ENCODE data around the gene ACSL4. TPM values are rescaled to one million over a fixed set of nuclear protein-coding genes. Genes with fewer than 3 reads are reported as not detected.
"Not testable (repeated sequence)": the region's sequence is repeated elsewhere in the genome, so short reads cannot be mapped to it uniquely, and the experiment has no call there.

The ACSL4 gene
- total RNA-seq, 1 experiment from 2014 or later: 36.5 TPM

DNA sequence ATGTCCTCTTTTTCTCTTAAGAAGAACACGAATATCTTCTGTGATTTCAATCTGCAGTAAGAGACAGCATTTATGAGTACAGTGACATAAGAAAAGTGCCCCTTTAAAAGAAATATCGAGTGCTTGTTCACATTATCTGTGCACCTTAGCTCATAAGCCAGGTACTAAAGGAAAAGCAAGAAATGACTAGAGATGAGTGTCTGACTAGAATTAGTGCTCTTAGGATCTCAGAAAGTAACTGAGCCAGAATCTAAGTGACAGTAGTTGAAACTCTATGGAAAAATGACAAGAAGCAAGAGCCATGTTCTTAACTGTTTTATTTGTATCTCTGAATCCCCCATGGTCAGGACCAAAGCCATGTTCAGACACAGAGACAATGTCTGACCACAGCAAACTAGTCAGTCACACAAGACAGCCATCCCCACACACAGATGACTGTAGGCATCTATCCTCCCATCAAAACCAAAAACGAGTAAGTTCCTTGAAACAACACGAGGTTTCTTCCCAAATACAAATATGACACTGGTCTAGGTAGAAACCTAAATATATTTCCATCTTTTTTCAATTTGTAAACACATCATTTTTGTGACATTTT lies 36.8 kb downstream of the ACSL4 start:
- H3K36me3 ChIP-seq: no peaks in the 10 kb centered on the region
- H3K4me3 ChIP-seq: no peak overlapping the region
- DNase-seq: no peak
- H3K27me3 ChIP-seq: no peaks in the 10 kb centered on the region
- H3K9me3 ChIP-seq: no peaks in the 10 kb centered on the region

DNA sequence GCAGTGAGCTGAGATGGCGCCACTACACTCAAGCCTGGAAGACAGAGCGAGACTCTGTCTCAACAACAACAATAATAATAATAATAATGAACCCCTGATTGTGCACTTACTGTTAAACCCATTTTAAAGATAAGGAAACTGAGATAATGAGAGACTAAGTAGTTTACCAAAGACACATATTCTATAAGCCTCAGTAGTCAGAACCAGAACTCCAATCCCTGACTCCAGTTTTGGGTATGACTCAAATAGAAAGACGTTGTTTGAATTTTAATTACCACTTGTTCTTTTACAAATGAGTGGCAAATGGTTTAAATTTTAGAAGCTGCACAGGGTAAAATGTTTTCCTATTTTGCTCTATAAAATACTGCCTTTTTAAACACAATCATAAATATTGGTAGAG lies 37.4 kb downstream of the ACSL4 start:
- DNase-seq: no peak
- no peaks in the 10 kb centered on the region for H3K36me3 ChIP-seq
- no peaks in the 10 kb centered on the region for H3K27me3 ChIP-seq
- no peaks in the 10 kb centered on the region for H3K9me3 ChIP-seq
- H3K4me3 ChIP-seq: no peak overlapping the region

DNA sequence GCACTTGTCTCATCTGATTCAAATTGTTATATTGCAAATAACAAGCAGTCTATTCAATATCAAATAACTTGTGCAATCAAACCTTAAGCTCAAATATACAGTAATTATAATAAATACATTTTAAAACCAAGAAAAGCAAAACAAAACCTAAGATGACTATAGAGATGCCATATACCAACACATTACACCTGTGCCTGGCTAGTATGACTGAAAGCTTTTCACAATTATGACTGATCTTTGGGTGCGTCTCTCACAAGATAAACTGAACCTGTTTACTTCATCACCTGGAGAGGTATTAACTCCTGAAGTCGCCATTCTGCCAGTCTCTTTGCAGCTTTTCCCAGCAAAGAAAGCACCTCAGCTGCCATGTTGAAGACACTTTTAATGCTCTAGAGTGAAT lies 41.3 kb downstream of the ACSL4 start:
- no peak overlapping the region for H3K4me3 ChIP-seq
- no peaks in the 10 kb centered on the region for H3K9me3 ChIP-seq
- no peaks in the 10 kb centered on the region for H3K36me3 ChIP-seq
- DNase-seq: no peak
- H3K27me3 ChIP-seq: no peaks in the 10 kb centered on the region

DNA sequence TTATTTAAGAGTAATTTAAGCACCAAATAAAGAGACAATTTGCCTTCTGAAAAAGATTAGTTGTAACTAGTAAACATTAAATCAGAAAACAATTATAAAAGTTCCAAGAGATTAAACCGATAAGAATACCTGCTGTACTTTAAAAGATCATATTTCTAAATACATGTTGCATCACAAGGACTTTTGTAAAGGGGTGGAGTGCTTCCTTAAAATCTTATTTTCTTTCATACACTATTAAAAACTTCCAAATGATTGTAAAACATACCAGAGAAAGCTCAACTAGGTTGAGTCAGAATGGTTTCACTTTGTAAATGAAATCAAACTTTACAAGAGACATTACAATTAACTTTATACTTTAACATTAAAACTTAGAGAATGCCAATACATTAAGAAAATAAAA lies 41.8 kb downstream of the ACSL4 start:
- no peaks in the 10 kb centered on the region for H3K27me3 ChIP-seq
- no peaks in the 10 kb centered on the region for H3K36me3 ChIP-seq
- H3K4me3 ChIP-seq: no peak overlapping the region
- H3K9me3 ChIP-seq: no peaks in the 10 kb centered on the region
- DNase-seq: no peak

DNA sequence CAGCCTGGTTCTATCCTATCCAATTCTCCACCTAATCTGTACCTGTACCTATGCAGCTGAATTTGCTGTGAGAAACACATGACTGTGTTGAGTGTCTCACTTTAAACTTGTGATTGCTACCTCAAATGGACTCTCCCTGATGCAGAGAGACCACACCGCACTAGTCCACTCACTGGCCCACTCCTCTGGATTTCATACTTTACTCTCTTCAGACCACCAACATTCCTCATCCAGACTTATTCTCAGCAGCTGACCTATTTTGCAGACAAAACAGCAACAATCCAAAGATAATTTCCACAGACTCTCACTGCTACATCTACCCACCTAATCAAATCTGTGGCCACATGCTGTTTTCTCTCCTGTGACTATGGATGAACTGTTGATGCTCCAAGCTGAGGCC lies 45.2 kb downstream of the ACSL4 start:
- Histone ChIP-seq H3K27me3 (no peaks in the 10 kb centered on the region), H3K9me3 (no peaks in the 10 kb centered on the region), H3K4me3 (no peak overlapping the region), H3K36me3 (no peaks in the 10 kb centered on the region; the same call in 1 of the 2 replicates)
- DNase-seq: no peak

DNA sequence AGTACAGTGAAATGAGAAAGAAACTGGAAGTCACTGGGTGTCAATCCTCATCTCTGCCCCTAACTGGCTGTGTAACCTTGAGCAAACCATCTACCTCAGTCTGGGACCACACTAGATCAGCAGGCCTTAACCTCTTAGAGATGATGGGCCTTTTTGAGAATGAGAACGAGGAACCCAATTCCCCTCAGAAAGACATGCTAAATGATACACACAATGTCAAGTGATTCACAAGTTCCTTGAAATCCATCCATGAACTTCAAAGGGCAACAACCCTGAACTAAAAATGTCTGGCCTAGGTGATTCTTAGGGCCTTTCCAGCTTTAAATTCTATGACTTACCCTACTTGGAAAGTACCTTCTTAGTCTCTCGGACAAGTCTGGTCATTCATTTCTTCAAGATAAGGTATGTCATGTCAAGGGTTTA lies 47.4 kb downstream of the ACSL4 start:
- Histone ChIP-seq H3K4me3 (no peak overlapping the region), H3K36me3 (peaks cover 4% of the 10 kb centered on the region; the same call in 1 of the 2 replicates), H3K27me3 (no peaks in the 10 kb centered on the region), H3K9me3 (no peaks in the 10 kb centered on the region)
- DNase-seq: no peak

DNA sequence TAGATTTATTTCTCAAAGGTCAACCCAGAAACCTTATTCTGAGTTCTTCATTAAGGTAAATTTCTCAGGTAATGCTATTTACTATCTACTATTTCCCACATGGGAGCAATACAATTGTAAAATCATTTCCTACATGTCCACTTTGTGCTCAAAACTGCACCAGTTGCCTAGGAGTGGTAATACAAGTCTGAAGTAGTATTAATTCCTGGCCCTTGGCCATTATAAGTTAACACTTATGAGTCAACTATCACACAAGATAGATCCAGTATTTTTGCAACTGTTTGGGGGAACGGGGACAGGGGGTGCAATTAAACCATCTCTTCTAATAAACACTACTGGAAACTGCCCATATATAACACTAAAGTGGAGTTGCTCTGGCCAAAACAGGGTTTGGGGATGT lies 48.9 kb downstream of the ACSL4 start:
- H3K4me3 ChIP-seq: no peak overlapping the region
- no peak for DNase-seq
- H3K36me3 ChIP-seq: peaks cover 6% of the 10 kb centered on the region; the same call in 1 of the 2 replicates
- no peaks in the 10 kb centered on the region for H3K27me3 ChIP-seq
- no peaks in the 10 kb centered on the region for H3K9me3 ChIP-seq

DNA sequence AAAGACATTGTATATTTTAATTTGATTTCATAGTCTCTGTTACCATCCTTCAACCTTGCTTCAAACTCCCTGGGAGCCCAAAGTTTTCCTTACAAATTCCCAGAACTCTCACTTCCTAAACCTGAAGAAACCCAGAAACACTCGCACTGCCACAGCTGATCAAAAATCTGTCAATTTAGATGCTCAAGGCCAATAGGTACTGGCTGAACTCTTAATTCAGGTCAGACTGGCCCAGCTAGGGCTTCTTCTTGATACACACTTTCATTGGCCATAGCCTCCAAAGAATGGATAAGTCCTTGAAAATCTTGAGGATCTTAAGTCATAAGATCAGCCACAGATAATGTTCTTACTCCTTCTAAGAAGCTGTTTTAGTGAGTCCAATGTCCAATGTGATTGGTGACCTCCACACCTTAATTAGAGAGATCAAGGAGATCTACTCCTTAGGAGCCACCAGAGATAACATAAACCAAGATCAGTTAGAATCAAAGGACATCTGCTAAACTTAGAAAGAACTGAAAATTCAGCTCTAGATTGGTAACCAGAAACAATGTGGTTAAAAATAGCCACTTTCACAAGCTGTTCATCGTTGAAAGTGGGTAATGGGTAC lies 51.5 kb downstream of the ACSL4 start:
- no peaks in the 10 kb centered on the region for H3K9me3 ChIP-seq
- no peak for DNase-seq
- H3K4me3 ChIP-seq: no peak overlapping the region
- H3K36me3 ChIP-seq: peaks cover 8% of the 10 kb centered on the region
- no peaks in the 10 kb centered on the region for H3K27me3 ChIP-seq

DNA sequence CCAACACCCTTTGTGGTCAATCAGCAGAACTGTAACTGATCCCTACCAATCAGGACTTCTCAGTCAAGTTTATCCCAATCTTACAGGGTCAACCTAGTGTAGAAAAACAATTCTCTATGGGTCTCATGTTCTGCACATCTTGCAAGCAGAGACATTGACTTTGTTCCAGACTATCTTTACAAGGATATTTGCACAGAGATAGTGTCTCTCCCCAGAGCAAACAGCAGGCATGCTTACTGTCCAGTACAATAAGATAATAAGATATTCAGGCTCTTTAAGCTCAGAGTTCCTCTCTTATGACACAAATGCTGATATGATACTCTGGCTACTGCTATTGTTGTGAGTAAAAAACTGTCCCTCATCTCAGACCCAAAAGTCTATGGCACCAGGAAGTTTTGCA lies 53.2 kb downstream of the ACSL4 start:
- Histone ChIP-seq H3K36me3 (peaks cover 8% of the 10 kb centered on the region), H3K27me3 (no peaks in the 10 kb centered on the region), H3K4me3 (no peak overlapping the region), H3K9me3 (no peaks in the 10 kb centered on the region)
- DNase-seq: no peak

DNA sequence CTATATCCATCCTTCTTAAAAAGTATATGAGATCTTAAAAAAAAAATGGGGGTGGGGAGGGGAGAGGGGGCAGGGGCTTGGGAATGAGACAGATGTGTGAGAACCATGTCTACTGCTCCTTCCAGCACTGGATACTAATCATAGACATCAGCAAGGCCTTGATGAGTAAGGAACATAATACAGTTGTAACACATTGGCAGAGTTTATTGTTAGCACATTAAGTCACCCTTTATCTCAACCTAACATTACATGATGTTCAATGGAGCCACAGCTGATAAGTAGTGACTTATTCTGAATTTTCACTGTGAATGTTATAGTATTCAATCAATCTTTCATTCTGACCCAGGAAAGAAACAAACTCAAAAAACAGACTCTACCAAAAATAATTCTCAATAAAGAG lies 60.8 kb downstream of the ACSL4 start:
- H3K27me3 ChIP-seq: no peaks in the 10 kb centered on the region
- H3K36me3 ChIP-seq: peaks cover 5% of the 10 kb centered on the region
- no peaks in the 10 kb centered on the region for H3K9me3 ChIP-seq
- H3K4me3 ChIP-seq: no peak overlapping the region
- DNase-seq: no peak

DNA sequence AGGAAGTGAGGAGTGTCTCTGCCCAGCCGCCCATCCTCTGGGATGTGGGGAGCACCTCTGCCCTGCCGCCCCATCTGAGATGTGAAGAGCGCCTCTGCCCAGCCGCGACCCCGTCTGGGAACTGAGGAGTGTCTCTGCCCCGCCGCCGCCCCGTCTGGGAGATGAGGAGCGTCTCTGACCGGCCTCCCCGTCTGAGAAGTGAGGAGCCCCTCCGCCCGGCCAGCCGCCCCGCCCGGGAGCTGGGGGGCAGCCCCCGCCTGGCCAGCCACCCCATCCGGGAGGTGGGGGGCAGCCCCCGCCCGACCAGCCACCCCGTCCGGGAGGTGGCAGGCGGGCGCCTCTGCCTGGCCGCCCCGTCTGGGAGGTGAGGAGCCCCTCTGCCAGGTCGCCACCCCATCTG lies 61.9 kb downstream of the ACSL4 start:
- not testable (repeated sequence) for H3K27me3 ChIP-seq, H3K4me3 ChIP-seq, DNase-seq, H3K36me3 ChIP-seq, H3K9me3 ChIP-seq

DNA sequence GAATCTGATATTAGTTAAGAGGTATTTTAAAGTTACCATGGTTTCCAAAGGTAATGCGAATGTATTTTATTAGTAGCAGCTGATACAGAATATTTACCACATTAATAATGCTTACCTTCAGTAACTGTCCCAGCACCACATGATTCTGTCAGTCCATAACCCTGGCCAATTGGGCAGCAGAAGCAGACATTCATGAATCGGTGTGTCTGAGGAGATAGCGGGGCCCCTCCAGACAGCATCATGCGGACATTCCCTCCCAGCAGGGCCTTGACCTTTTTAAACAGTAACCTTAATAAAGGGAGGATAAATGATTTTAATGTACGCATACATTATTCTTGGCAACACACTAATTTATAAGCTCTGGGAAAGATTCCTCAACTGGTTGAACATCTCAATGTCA lies 65.1 kb downstream of the ACSL4 start:
- Histone ChIP-seq H3K4me3 (no peak overlapping the region), H3K27me3 (no peaks in the 10 kb centered on the region), H3K9me3 (no peaks in the 10 kb centered on the region), H3K36me3 (peaks cover 7% of the 10 kb centered on the region; the same call in 1 of the 2 replicates)
- DNase-seq: no peak

DNA sequence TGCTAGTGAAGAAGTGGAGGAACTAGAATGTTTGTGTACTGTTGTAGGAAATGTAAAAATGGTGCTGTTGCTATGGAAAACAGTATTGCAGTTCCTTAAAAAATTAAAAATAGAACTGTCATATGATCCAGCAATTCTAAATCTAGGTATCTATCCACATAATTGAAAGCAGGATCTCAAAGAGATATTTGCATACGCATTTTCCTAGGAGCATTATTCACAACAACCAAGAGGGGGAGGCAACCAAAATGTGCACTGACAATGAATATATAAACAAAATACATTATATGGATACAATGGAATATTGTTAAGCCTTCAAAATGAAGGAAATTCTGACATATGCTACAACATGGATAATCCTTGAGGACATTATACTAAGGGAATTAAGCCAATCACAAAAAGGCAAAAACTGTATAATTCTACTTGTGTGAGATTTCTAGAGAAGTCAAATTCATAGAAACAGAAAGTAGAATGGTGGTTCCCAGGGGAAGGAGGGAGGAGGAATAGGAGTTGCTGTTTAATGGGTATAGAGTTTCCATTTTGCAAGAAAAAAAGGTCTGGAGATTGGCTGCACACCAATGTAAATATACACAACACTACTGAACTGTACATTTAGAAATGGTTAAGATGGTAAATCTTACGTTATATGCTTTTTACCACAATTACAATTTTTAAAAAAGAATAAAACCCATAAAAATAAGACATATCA lies 72.5 kb downstream of the ACSL4 start:
- no peaks in the 10 kb centered on the region for H3K9me3 ChIP-seq
- H3K36me3 ChIP-seq: peaks cover 34% of the 10 kb centered on the region
- no peaks in the 10 kb centered on the region for H3K27me3 ChIP-seq
- no peak for DNase-seq
- H3K4me3 ChIP-seq: no peak overlapping the region

DNA sequence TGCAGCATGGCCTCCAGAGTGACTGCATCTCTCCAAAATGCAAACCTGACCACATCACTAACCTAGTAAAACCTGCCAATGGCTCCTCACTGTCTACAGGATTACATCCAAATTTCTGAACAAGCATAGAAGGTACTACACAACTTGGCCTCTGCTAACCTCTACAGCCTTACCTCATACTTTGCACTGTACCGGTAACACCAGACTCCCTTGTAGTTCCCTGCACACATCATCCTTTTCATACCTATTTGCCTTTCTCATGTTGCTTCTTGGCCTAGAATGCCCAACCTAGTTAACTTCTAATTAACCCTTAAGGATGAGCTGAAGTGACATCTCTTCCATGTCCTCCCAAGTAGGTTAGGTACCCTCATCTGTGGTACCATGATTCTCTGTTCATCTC lies 74.7 kb downstream of the ACSL4 start:
- peaks cover 28% of the 10 kb centered on the region for H3K36me3 ChIP-seq
- no peaks in the 10 kb centered on the region for H3K9me3 ChIP-seq
- H3K27me3 ChIP-seq: no peaks in the 10 kb centered on the region
- no peak overlapping the region for H3K4me3 ChIP-seq
- DNase-seq: no peak

DNA sequence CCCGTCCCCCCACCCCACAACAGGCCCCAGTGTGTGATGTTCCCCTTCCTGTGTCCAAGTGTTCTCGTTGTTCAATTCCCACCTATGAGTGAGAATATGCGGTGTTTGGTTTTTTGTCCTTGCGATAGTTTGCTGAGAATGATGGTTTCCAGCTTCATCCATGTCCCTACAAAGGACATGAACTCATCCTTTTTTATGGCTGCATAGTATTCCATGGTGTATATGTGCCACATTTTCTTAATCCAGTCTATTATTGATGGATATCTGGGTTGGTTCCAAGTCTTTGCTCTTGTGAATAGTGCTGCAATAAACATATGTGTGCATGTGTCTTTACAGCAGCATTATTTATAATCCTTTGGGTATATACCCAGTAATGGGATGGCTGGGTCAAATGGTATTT lies 75.7 kb downstream of the ACSL4 start:
- peaks cover 24% of the 10 kb centered on the region for H3K36me3 ChIP-seq
- not testable (repeated sequence) for H3K4me3 ChIP-seq

DNA sequence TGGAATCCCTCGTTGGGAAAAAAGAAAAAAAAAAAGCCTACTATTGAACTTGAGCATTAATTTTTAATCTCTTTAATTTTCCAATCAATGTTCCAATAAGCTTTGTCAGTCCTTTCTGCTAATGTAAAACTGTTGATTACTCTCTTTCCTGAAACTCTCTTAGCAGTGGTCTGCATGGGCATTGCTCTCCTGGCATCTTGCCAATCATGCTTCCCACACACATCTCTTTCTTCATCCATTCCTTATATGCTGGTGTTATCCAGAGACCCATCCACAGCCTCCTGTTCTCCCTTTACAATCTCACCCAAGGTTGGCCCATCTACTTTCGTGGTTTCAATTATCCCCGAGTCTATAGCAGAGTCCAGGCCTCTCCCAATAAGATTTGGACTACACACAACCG lies 76.3 kb downstream of the ACSL4 start:
- no peaks in the 10 kb centered on the region for H3K9me3 ChIP-seq
- H3K36me3 ChIP-seq: peaks cover 26% of the 10 kb centered on the region
- no peak overlapping the region for H3K4me3 ChIP-seq
- H3K27me3 ChIP-seq: no peaks in the 10 kb centered on the region
- no peak for DNase-seq

More for the DNA sequence above, 75.7 kb downstream of the ACSL4 start:
- not testable (repeated sequence) for DNase-seq, H3K9me3 ChIP-seq, H3K27me3 ChIP-seq

DNA sequence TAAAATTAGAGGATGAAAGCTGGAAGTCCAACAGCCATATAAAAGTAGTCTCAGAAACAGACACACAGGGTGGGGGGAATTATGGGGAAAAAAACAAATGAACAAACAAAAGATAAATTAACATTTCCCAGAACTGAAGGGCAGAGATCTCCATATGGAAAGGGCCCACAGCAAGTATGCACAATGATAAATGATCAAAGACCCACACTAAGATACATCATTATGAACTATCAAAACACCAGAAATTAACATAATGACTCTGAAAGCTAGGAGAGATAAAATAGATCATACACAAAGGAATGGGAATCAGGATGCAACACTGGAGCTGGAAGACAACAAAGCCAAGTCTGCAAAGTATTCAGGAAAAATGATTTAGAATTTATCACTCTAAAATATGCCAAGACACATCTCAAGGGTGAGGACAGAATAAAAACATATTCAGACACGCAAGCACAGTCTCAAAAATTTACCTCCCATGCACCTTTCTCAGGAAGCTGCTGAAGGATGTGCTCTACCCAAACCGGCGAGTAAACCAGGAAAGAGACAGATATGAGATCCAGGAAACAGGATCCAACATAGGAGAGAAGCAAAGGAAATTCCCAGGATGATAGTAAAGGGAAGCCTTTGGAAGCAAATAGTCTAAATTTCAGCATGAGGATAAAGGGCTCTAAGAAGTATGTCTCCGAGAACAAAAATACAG lies 77.4 kb downstream of the ACSL4 start:
- DNase-seq: no peak
- Histone ChIP-seq H3K27me3 (no peaks in the 10 kb centered on the region), H3K36me3 (peaks cover 26% of the 10 kb centered on the region), H3K4me3 (no peak overlapping the region), H3K9me3 (no peaks in the 10 kb centered on the region)
